NCI-H1417 (cell line): ENCODE data around the gene RGS9BP.
A peak's percentile ranks its signal among the peaks of the same experiment; 100 is the strongest.
"Not testable (repeated sequence)": the region's sequence is repeated elsewhere in the genome, so short reads cannot be mapped to it uniquely, and the experiment has no call there.

ENCODE experiments used
- DNase-seq, 3 experiments: peaks; one replicate each; lab custom pipeline; 2025; lab: John Stamatoyannopoulos, UW

The RGS9BP gene

DNA sequence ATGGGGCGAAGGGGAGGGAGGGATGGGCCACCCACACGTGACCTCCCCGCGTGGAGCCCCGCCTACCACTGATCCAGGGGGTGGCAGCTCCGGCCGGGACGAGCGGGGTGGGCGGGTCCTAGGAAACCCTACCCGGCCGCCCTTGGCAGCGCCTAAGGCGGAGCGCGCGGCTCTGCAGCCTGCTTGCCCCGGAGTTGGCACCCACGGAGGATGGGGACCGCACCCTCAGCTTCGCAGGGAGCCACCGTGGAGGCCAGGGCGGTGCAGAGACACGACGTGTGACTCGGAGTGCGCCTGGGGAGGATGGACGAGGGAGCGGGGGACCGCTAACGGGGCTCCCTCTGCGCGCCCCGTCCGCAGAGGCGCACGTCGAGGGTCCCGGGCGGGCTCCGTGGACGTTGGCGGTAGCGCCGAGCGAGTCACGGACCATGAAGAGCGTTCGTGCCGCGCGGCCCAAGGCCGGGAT is at the start of gene RGS9BP:
TSS of gene RGS9BP (plus strand) at position 129 of the 466 bp plus-strand sequence. CDS start 416 bp downstream, outside the sequence.
- DNase-seq = peak in 2 of 3 experiments; percentile 55 to 79

DNA sequence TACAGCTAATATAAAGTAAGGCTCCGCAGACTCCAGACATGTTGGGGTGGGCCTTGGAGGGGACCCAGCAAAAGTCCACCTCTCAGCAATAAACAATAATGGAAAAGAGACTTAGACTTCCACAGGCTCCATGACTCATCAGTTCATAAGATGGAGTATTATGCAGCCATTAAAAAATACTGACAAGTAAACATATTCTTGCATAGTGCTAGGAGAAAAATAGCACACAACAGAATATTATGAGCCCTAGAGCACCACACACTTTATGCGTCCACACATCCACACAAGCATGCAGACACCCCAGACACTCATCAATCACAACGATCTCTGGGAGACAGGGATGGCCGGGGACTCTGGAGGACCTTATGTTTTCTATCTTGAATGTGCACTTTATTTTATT is 48.7 kb upstream of the RGS9BP start:
- DNase-seq = no peak

DNA sequence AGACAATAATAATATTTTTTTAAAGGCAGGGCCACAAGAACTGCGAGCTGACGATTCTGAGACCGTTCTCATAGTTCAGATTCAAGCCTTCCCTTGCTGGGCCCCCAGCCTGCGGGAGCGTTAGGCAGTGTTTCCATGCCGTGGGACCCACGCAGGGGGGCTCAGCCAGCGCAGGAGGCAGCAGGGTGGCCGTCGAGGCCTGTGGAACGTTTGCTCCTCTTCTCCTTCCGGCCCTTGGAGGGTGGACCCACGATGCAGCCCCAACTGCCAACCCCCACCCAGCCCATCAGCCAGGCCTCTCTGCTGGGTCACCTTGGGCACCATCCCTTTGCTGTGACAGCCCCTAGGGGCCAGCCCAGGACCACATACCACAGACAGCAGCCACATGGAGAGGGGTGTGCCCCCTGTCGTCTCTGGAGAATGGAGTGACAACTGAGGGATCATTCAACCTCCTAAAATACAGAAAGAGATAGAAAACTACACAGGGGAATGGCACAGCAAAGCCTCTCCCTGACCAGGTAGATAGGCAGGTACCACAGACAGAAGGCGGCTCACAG is 47.9 kb upstream of the RGS9BP start:
- DNase-seq = no peak

- no peak for DNase-seq
These were observed 45.3 kb upstream of the RGS9BP start for GRCh38 chr19:32630338-32630737.

- DNase-seq = no peak
These were observed 44.3 kb upstream of the RGS9BP start for GRCh38 chr19:32631381-32631780.

GRCh38 chr19:32637480-32637879 is 38.2 kb upstream of the RGS9BP start:
- no peak for DNase-seq

DNA sequence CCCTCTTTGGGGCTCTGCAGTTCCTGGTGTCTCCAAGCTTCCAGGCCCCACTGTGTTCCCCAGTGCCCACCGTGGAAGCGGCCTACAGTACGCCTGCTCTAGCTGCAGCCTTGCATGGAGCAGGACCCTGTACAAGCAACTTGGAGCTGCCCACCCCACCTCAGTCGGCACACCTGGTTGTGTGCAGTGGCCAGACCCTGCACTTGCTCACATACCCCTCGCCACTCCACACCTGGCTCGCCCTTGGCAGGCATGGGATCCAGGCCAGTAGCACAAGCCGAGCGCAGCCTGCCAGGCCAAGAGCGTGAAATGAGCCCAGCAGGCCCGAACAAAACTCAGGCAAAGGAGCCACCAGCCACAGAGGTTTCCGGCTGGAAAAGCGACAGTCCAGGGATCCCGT is 37.0 kb upstream of the RGS9BP start:
- DNase-seq = no peak

- DNase-seq = no peak
These were observed 32.9 kb upstream of the RGS9BP start for GRCh38 chr19:32642771-32643170.

GRCh38 chr19:32646556-32646955 is 29.1 kb upstream of the RGS9BP start:
- no peak for DNase-seq

- DNase-seq = no peak
These were observed 28.3 kb upstream of the RGS9BP start for GRCh38 chr19:32647361-32647760.

DNA sequence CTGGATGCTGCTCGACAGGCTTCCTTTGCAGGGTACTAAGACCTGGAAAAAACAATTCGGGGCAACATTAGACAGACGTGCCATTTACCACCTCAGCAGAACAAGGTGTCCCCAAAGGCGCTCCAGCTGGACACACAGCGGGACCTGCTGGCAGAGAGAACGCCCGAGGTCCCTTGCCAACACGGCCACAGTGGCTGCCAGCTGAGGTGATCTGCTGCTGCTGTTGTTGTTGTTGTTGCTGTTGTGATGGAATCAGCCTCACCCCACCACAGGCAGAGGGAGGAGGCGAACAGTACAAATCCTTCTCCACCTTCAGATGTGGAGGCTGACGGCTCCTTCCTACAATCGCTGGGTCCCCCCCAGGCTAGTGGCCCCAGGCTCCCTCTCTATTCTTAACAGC is 25.9 kb upstream of the RGS9BP start:
- DNase-seq = no peak

DNA sequence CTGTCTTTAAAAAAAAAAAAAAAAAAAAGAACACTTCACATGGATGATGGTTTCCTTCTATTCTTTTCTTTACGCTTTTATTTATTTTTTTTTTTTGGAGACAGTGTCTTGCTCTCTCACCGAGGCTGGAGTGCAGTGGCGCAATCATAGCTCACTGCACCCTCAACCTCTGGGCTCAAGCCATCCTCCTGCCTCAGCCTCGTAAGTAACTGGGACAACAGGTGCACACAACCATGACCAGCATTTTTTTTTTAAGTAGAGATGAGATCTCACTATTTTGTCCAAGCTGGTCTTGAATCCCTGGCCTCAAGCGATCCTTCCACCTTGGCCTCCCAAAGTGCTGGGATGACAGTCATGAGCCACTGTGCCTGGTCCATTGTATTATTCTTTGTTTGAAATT is 25.0 kb upstream of the RGS9BP start:
- DNase-seq = no peak

DNA sequence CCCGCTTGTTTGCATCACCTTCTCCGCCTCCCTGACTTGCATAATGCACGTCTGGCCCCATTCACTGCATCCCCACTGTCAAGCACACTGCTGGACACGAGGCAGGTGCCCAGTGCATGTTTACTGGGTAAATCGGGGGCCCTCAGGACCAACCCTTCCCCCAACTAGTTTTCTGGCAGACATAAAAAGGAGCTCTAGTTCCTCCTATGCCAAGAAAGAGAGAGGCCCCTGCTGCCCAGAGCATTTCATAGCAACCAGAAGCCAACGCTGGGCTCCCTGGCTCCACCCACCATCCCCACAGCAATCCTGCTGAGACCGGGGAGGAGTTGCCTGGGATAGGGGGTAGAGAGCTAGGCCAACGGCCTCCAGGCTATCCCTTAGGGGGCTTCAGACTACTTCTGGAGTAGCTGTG is 23.9 kb upstream of the RGS9BP start:
- no peak for DNase-seq

GRCh38 chr19:32652331-32652730 is 23.3 kb upstream of the RGS9BP start:
- not testable (repeated sequence) for DNase-seq

DNA sequence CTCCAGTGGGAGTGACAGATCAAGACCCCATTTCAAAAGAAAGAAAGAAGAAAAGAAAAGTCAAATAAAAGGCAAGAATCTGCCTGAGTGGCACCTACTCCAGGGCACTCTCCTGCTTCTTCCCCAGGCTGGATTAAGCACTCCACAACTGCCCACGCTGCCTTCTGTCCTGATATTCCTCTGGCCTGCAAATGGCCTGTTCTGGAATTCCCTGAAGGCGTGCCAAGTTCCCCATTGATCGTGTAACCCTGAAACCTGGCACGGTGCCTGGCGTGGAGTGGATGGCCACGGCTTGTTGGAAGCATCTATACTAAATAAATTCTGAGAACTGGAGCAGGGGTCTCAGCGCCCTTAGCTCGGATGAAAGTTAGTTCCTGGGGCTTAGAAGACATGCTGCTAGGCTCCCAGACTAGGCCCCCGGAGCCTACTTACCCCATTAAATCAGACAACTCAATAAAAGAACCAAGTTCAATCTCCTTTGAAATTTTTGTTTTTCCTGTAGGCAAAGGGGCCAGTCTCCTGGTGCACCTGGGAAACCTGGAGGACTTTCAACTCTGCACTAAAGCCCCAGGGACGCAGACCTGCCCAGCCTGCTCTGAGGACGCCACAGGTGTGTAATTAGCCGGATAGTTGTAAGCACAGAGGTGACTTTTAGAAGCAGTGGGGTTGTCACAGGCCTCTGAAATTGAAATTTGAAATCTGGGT is 22.6 kb upstream of the RGS9BP start:
- DNase-seq = peak; percentile 29 to 71 (median 33)

- DNase-seq = no peak
These were observed 22.1 kb upstream of the RGS9BP start for GRCh38 chr19:32653599-32653915.

GRCh38 chr19:32656379-32656778 is 19.3 kb upstream of the RGS9BP start:
- not testable (repeated sequence) for DNase-seq

DNA sequence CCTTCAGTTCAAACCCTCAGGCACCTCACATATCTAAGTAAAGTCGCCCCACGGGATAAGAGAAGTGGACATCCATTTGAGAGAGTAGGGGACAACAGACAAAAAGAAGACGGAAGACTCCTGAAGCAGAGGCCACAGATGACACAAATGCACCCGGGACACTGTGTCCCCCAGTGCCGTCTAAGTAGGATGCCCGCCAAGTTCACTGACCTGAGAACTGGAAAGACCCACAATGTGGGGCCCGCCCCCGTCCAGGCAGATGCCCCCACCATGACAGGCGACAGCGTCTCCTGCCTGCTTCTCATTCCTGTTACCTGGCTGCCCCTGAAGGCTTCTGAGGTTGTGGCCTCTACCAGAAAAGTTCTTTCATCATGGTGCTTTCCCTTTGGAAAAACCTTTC is 17.6 kb upstream of the RGS9BP start:
- no peak for DNase-seq

DNA sequence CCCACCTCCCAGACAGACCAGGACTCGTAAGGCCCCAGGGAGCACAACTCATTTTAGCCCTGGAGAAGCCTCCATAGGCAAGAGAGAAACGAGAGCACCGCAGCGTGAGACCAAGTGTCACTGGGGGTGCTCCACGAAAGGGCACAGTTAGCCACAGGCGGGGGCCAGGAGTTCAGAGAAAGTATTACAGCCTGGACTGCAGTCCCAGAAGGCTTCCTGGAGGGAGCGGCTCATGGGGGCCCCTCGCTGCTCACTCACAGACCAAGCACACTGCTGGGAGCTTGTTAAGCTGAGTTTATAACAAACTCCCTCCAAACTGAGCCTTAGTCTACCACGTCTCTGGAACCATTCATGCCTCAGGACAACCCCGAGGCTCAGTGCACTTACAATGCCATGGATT is 17.1 kb upstream of the RGS9BP start:
- no peak for DNase-seq

- no peak for DNase-seq
These were observed 14.3 kb upstream of the RGS9BP start for GRCh38 chr19:32661318-32661717.

- no peak for DNase-seq
These were observed 13.5 kb upstream of the RGS9BP start for GRCh38 chr19:32662186-32662585.

DNA sequence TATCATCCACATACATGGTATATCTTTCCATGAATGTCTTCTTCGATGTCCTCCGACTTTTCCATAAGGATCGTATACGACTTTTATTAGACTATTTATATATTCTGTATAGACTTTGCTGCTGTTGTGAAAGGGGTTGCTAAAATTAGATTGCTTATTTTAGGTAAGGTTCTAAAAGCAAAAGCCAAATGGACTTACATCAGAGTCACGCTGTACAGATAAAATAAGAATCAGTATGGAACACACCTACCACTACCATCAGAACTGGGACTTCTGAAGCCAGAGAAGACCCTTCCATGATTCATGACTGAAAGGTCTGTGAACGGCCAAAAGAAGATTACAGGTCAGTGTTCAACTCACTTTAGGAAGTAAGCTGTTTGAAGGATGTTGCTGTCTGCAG is 9.6 kb upstream of the RGS9BP start:
- no peak for DNase-seq

GRCh38 chr19:32669310-32669709 is 6.3 kb upstream of the RGS9BP start:
- no peak for DNase-seq
